K562 (cell line): ENCODE data around the gene TARBP2. TPM values are rescaled to one million over a fixed set of nuclear protein-coding genes. Genes with fewer than 3 reads are reported as not detected.

Experiments used
- ATAC-seq: fragments of 200-7000 bp; cut with Tn5 transposase; 3 replicates; pipeline ENCODE4 v1.9.1; 2020; ENCODE audit warnings: moderate library complexity
- BruUV-seq: library from RNA; stranded (reverse); fragments of 400-500 nt; replicated peaks from 2 replicates; lab custom pipeline; 2021; lab: Mats Ljungman, UMichigan
- CTCF ChIA-PET: fragments of 300-600 bp; formaldehyde crosslinking; extraction: SDS; loops from one replicate; lab custom pipeline; 2021; ENCODE audit warnings: low intra/inter-chr PET ratio; lab: Yijun Ruan, JAX
- POLR2A ChIA-PET: fragments of 300-600, 350-650 bp; sonication (Branson Sonifier 250); formaldehyde crosslinking; extraction: SDS; loops from one replicate; lab custom pipeline; 2021; ENCODE audit warnings: antibody characterized with exemption, inconsistent platforms; lab: Yijun Ruan, JAX
- DNase-seq, 4 experiments: peaks; one replicate each; pipeline versions ENCODE4 v3.0.0 to v3.0.0-alpha.2; 2011 to 2018; ENCODE audit warnings: low spot score in 3 of 4, mixed read lengths in 3 of 4; ENCODE audit errors: extremely low read depth in 1 of 4
- FAIRE-seq: peaks from 2 replicates; lab custom pipeline; 2011; peaks lifted over from hg19 to GRCh38; lab: Jason Lieb, UNC
- H2AFZ ChIP-seq: 2 replicates; pipeline ENCODE4 v1.6.0; 2011; ENCODE audit warnings: low read depth, low read length, control low read depth, inconsistent platforms
- H3K27ac ChIP-seq: fragments of 200-600 bp; 3 replicates; pipeline ENCODE4 v1.8.0; 2011; ENCODE audit warnings: low read depth, mild to moderate bottlenecking, control low read depth, inconsistent platforms, low read length, moderate library complexity, mixed read lengths; ENCODE audit errors: extremely low read depth
- H3K27me3 ChIP-seq, 2 experiments: fragments of 300-600 bp in 1 of 2; 2 replicates in 1 of 2; 3 replicates in 1 of 2; pipeline versions ENCODE4 v1.6.0 to v1.8.0; 2011; ENCODE audit warnings: inconsistent platforms in 2 of 2, low read length in 2 of 2, mild to moderate bottlenecking in 1 of 2, mixed read lengths in 1 of 2, moderate library complexity in 1 of 2; ENCODE audit not compliant: control insufficient read depth in 2 of 2, insufficient read depth in 2 of 2
- H3K36me3 ChIP-seq: fragments of 300-600 bp; 3 replicates; pipeline ENCODE4 v1.8.0; 2011; ENCODE audit warnings: mild to moderate bottlenecking, low read length, inconsistent platforms; ENCODE audit not compliant: control insufficient read depth, insufficient read depth
- H3K4me1 ChIP-seq, 2 experiments: fragments of 200-600 bp in 1 of 2; replicated peaks in 1 of 2; 2 replicates in 1 of 2; 3 replicates in 1 of 2; pipeline versions ENCODE4 v1.5.1 to v1.8.0; 2011; ENCODE audit warnings: inconsistent platforms in 2 of 2, low read length in 2 of 2, mild to moderate bottlenecking in 1 of 2, mixed read lengths in 1 of 2, moderate library complexity in 1 of 2; ENCODE audit not compliant: control insufficient read depth in 2 of 2, insufficient read depth in 2 of 2
- H3K4me2 ChIP-seq: 2 replicates; pipeline ENCODE4 v1.6.1; 2011; ENCODE audit warnings: low read length, control low read depth, inconsistent platforms, mixed read lengths; ENCODE audit not compliant: insufficient read depth
- H3K4me3 ChIP-seq: fragments of 200-600 bp; sonication (generic), shearing (Covaris generic); 2 replicates; pipeline ENCODE4 v1.5.1; 2016; ENCODE audit warnings: control low read depth, inconsistent platforms
- H3K79me2 ChIP-seq: fragments of 200-600 bp; 3 replicates; pipeline ENCODE4 v1.8.0; 2011; ENCODE audit warnings: low read length, inconsistent platforms; ENCODE audit not compliant: control insufficient read depth, insufficient read depth
- H3K9ac ChIP-seq, 2 experiments: 2 replicates each; pipeline versions ENCODE4 v1.6.0 to v1.6.1; 2011; ENCODE audit warnings: low read depth in 2 of 2, low read length in 2 of 2, control low read depth in 1 of 2, inconsistent platforms in 1 of 2, mild to moderate bottlenecking in 1 of 2, mixed read lengths in 1 of 2; ENCODE audit not compliant: insufficient read depth in 1 of 2
- H3K9me1 ChIP-seq: one replicate; pipeline ENCODE4 v1.6.0; 2011; ENCODE audit warnings: inconsistent platforms, mild to moderate bottlenecking, low read length, moderate library complexity; ENCODE audit not compliant: control insufficient read depth, insufficient read depth
- H3K9me3 ChIP-seq: replicated peaks from 2 replicates; pipeline ENCODE4 v1.5.1; 2011; ENCODE audit warnings: low read depth, low read length, inconsistent platforms; ENCODE audit not compliant: control insufficient read depth, insufficient read depth
- H4K20me1 ChIP-seq: replicated peaks from 2 replicates; pipeline ENCODE4 v1.6.1; 2011; ENCODE audit warnings: low read length, inconsistent platforms, mixed read lengths; ENCODE audit not compliant: control insufficient read depth, insufficient read depth
- POLR2A ChIP-seq: fragments of 450-650 bp; conservative IDR thresholded peaks from 2 replicates; pipeline ENCODE4 v1.6.1; 2016
- POLR2AphosphoS2 ChIP-seq: IDR thresholded peaks from 2 replicates; pipeline ENCODE4 v1.6.1; 2012; ENCODE audit warnings: low read length, improper control_type of control experiment
- POLR2AphosphoS5 ChIP-seq: IDR thresholded peaks from 2 replicates; pipeline ENCODE4 v1.6.1; 2011; ENCODE audit warnings: mild to moderate bottlenecking, low read depth, low read length, moderate library complexity; ENCODE audit not compliant: control insufficient read depth, insufficient read depth
- ZNF445 ChIP-seq: fragments of 250-450 bp; sonication (Bioruptor Pico); IDR thresholded peaks from 2 replicates; pipeline ENCODE4 v1.4.0; 2020; ENCODE audit warnings: low read depth, mild to moderate bottlenecking, moderate library complexity
- WGBS: fragments of 100-300 bp; shearing (Covaris generic); methylation state at CpG from one replicate; pipeline ENCODE4 v1.1.6; 2016; ENCODE audit warnings: low coverage, mixed read lengths; ENCODE audit not compliant: insufficient coverage; ENCODE audit errors: missing lambda C conversion rate; 5-methylcytosine and 5-hydroxymethylcytosine counted together
- in situ Hi-C: fragments of 300-500 bp; cut with MboI; formaldehyde crosslinking; loops from 4 replicates; pipeline ENCODE4 v1.15.0; 2018; ENCODE audit warnings: inconsistent platforms, mixed read lengths
- intact Hi-C: fragments of 100-400 bp; cut with micrococcal nuclease; formaldehyde crosslinking; loops from 2 replicates; pipeline ENCODE4 v1.14.2; 2022
- polyA plus RNA-seq, 8 experiments: library from polyadenylated mRNA; depleted of rRNA in 4 of 8; stranded (reverse) in 5 of 8; unstranded in 3 of 8; fragments of >200 nt; fragmentation: Nextera tagmentation in 2 of 8; fragmentation: Illumina TruSeq in 1 of 8; extraction: Ambion mirVana in 2 of 8; extraction: Trizol in 1 of 8; gene quantifications; 2 replicates each; pipeline versions ENCODE4 v1.2.1 to v1.2.3, GENCODE V29; 2011 to 2014; ENCODE audit warnings: inconsistent platforms in 1 of 8, missing spikeins in 1 of 8
- total RNA-seq, 7 experiments: library from RNA; depleted of rRNA in 6 of 7; stranded (reverse); fragments of >200 nt in 6 of 7; fragmentation: Illumina TruSeq in 2 of 7; extraction: Trizol in 2 of 7; gene quantifications; 2 replicates each; pipeline versions ENCODE4 v1.2.1 to v1.2.3, GENCODE V29; 2011 to 2021; ENCODE audit warnings: low replicate concordance in 1 of 7

The TARBP2 gene
- total and polyA plus RNA-seq, 9 of the 15 experiments (the other 6 are each of a cell fraction or from before 2014, with no cell fraction given): 5.6 to 69.0 (median 44.6) TPM

- 74% methylated on average over 11 of the region's 12 CpGs for WGBS
- Histone ChIP-seq H3K4me1 (peaks cover 0 to 8% of the 10 kb centered on the region in 2 experiments; a peak in 3 of 5 replicates), H3K9me1 (peaks cover 3% of the 10 kb centered on the region), H4K20me1 (peaks cover 23% of the 10 kb centered on the region), H3K4me2 (no peak overlapping the region), H3K9me3 (no peaks in the 10 kb centered on the region), H3K9ac (no peak overlapping the region), H2AFZ (no peak overlapping the region), H3K36me3 (peaks cover 94% of the 10 kb centered on the region), H3K27ac (no peak overlapping the region), H3K79me2 (peaks cover 22% of the 10 kb centered on the region), H3K4me3 (no peak overlapping the region), H3K27me3 (no peaks in the 10 kb centered on the region)
- in situ Hi-C loops: no loop called here
- BruUV-seq: no TSS peak
- peak; percentile 11 for TF ChIP-seq POLR2A
- TF ChIP-seq POLR2AphosphoS5: peak; percentile 69
- peak; percentile 25 for TF ChIP-seq POLR2AphosphoS2
- no peak for TF ChIP-seq ZNF445
- CTCF ChIA-PET: interaction anchor here (0.9 to 1.2 kb wide), 2 partner anchors 28 to 128 kb away, joined by 3 read pairs; no protein-coding TSS in a partner anchor
- FAIRE-seq (no peak), DNase-seq (no peak), ATAC-seq (no peak)
- intact Hi-C loops: no loop called here
- POLR2A ChIA-PET: interaction anchor here (0.7 to 7.1 kb wide), 9 partner anchors 9 to 128 kb away, joined by 4 to 99 read pairs (median 11); partner anchors contain the start of gene TARBP2
These were observed 20.3 kb upstream of the TARBP2 start for GRCh38 chr12:53480491-53481442.
